HG02642 (cell line): Measurements from ENCODE around the gene SARM1.
"Not testable (repeated sequence)": the region's sequence is repeated elsewhere in the genome, so short reads cannot be mapped to it uniquely, and the experiment has no call there.

Experiments
- ATAC-seq: cut with Tn5 transposase; IDR thresholded peaks from one replicate; pipeline ENCODE4 v1.9.1; 2021; ENCODE audit warnings: mild to moderate bottlenecking; ENCODE audit not compliant: unreplicated experiment, poor library complexity

The SARM1 gene

GRCh38 chr17:28412099-28412498, 40.6 kb downstream of the SARM1 start:
- no peak for ATAC-seq

- ATAC-seq: no peak
Observed at GRCh38 chr17:28413804-28414203, 42.3 kb downstream of the SARM1 start.

DNA sequence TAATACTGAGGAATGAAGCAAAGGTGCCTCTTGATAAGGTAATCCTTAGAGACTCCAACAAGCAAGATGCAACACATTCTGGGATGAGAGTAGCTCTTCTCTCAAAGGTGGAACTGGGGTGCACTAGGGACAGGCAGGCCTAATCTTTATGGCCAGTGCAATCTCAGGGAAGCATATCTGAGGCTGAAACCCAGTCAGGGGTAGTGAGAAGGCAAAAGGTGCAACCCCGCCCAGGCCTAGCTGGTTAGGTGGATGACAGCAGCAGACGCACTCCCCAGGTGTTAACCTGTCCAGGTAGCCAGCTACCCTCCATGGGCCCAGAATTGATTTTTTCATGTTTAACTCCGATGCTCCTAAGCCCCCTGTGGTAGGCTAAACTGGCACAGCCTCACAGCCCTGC, 44.4 kb downstream of the SARM1 start:
- no peak for ATAC-seq

DNA sequence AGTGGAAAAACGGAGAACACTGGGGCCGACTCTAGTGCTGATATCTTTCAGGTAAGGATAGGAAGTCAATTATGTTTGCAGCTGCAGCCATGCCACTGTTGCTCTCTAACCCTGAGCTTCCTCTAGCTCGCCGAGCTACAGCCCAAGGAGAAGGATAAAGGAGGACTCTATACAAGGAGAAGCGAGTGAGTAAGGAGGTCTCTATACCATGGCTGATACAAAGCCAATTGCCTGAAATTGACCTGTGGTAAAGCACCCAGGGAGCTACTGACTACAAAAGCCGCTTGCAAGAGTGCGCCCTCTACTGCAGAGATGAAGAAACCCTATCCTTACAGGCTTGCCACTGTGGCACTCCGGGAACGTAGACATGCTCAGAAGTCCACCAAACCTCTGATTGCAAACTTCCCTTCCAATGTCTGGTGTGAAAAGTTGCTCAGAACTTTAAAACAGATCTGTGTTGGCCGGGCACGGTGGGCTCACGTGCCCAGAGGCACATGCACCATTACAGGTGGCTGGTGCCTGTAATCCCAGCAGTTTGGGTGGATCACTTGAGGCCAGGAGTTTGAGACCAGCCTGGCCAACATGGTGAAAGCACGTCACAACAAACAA, 45.3 kb downstream of the SARM1 start:
- peak; percentile 46 for ATAC-seq

GRCh38 chr17:28421787-28422305, 50.4 kb downstream of the SARM1 start:
- ATAC-seq: no peak

GRCh38 chr17:28425206-28425605, 53.7 kb downstream of the SARM1 start:
- ATAC-seq: no peak

GRCh38 chr17:28426081-28426519, 54.6 kb downstream of the SARM1 start:
- ATAC-seq: no peak

DNA sequence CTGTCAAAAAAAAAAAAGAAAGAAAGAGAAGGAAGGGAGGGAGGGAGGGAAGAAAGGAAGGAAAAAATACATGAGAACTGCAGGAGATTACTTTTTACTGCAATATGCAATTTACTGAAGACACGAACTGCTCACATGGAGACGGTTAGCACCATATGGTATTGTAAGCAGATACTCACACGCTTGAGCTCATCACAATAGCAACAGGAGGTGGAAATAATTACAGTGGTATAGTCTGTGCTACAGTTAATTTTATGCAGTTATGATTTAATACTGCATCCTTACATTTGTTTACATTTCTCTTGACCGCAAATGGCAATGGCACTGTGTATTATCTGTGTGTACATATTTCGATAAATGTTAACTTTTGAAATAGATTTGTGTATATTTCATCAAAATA, 55.9 kb downstream of the SARM1 start:
- ATAC-seq: no peak

DNA sequence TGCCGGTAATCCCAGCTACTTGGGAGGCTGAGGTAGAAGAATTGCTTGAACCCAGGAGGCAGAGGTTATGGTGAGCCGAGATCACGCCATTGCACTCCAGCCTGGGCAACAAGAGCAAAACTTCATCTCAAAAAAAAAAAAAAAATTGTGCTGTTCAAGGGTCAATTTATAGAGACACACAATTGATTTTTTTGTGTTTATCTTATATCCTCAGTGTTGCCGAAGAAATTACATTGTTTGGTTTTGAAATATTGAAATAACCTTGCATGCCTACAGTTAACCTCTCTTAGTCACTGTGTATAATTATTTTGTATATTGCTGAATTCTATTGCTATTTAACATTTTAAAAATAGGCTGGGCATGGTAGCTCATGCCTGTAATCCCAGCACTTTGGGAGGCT, 56.5 kb downstream of the SARM1 start:
- ATAC-seq: not testable (repeated sequence)

DNA sequence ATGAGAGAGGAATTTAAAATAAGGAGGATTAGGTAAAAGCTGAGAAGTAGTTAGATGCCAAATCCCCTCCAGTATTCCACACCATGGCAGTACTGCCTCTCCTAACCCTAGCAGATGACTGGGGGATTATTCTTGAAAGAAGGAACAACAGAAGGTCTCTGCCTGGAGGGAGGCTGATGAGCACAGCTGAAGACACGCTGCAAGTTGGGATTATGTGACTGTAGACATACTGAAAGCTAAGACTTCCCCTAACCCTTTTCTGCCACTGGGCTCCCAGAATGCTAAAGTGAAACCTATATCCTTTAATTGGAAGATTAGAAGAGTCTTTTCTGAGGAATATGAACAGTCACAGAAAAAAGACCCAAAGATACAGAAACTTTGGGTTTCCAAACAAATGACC, 62.2 kb downstream of the SARM1 start:
- no peak for ATAC-seq

DNA sequence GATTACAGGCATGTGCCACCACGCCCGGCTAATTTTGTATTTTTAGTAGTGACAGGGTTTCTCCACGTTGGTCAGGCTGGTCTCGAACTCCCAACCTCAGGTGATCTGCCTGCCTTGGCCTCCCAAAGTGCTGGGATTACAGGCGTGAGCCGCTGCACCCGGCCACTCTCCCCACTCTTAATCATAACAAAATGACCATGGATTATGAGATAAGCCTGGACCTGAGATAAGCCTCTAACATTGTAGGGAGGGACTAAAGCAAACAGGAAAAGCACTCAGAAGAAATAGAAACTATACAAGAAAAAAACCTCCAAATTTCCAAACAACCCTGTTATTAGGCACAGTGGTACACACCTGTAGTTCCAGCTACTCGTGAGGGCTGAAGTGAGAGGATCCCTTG, 62.8 kb downstream of the SARM1 start:
- ATAC-seq: not testable (repeated sequence)

GRCh38 chr17:28443901-28444638, 72.6 kb downstream of the SARM1 start:
- no peak for ATAC-seq

DNA sequence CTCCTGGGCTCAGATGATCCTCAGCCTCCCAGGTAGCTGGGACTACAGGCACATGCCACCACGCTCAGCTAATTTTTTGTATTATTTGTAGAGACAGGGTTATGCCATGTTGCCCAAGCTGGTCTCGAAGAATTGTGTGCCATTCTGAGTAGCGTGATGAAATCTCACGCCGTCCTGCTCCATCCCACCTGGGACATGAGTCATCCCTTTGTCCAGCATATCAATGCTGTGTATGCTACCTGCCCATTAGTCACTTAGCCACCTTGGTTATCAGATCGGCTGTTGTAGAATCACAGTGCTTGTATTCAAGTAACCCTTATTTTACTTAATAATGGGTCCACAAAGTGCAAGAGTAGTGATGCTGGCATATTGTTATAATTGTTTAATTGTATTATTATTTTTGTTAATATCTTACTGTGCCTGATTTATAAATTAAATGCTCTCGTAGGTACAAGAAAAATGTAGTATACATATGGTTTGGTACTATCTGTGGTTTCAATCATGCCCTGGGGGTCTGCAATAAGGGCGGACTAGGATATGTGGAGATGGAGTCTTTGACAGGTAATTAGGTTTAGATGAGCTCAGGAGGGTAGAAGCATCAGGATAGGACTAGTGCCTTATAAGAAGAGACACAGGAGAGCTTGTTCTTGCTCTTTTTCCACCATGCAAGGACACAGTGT, 75.4 kb downstream of the SARM1 start:
- ATAC-seq: no peak

DNA sequence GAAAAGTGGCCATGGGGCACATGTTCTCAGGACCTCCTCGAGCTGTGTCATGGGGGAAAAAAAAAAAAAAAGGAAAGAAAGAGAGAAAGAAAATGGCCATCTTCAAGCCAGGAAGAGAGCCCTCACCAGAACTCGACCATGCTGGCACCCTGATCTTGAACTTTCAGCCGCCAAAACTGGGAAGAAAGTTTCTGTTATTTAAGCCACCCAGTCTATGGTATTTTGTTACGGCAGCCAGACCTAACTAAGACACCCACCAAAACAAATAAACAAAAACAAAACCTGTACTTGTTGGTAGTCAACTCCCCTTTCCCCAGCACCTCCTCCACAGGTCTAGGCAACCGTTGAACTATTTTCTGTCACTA, 75.9 kb downstream of the SARM1 start:
- ATAC-seq: no peak

DNA sequence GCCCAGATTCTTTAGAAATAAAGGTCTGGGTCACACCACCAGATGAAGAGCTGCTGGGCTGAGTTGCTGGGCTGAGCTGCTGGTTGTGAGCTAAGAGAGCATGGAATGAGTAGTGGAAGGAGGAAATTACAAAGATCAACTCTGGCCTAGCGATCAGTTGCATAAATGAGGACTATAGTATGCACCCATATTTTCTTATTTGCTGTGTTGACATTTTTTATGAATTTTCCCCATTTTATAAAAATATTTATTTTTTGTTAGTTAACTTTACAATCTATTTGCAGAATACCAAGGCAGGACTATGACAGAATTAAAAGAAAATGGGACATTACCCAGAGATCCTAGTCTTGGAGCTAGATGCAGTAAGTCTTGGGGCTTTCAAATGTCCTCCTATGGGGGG, 78.4 kb downstream of the SARM1 start:
- ATAC-seq: no peak
